ENCODE results near the gene OR2V2. TPM values are rescaled to one million over a fixed set of nuclear protein-coding genes. Genes with fewer than 3 reads are reported as not detected.
A peak's percentile ranks its signal among the peaks of the same experiment; 100 is the strongest.

Gene OR2V2
- total and polyA plus RNA-seq, 4 donors, result not detected

GRCh38 chr5:181203093-181203711, 55.8 kb downstream of the OR2V2 start (continued):
- no peak for TF ChIP-seq FOXA1 (IDR thresholded peaks at IDR 0.05)
- no peak for TF ChIP-seq GABPA (IDR thresholded peaks at IDR 0.05 in 1 of 2, conservative IDR thresholded peaks at IDR 0.05 in 1 of 2)
- TF ChIP-seq MAX (IDR thresholded peaks at IDR 0.05), result no peak
- TF ChIP-seq HNF4G (IDR thresholded peaks at IDR 0.05), result no peak

GRCh38 chr5:181203777-181204112, 56.4 kb downstream of the OR2V2 start:
- H3K9ac ChIP-seq (ENCODE audit: low read depth in 1 of 2, low read length in 2 of 2), result no peak overlapping the region
- H3K4me3 ChIP-seq (ENCODE audit: low read depth in 1 of 3, low read length in 3 of 3), result peak overlapping the region in 1 of 3 donors; percentile 52
- no peaks in the 10 kb centered on the region for H3K9me3 ChIP-seq (ENCODE audit: control insufficient read depth in 4 of 4, low read length in 3 of 4)
- TF ChIP-seq SP1 (IDR thresholded peaks at IDR 0.05), result no peak
- TF ChIP-seq REST (IDR thresholded peaks at IDR 0.05), result no peak
- no peak for TF ChIP-seq JUND (IDR thresholded peaks at IDR 0.05)
- no peak for TF ChIP-seq RAD21 (IDR thresholded peaks at IDR 0.05)
- no peak for TF ChIP-seq EGR1 (IDR thresholded peaks at IDR 0.05; ENCODE audit: low read depth in 2 of 2)
- no peak for TF ChIP-seq ZBTB33 (IDR thresholded peaks at IDR 0.05)
- no peak for TF ChIP-seq GABPA (IDR thresholded peaks at IDR 0.05 in 1 of 2, conservative IDR thresholded peaks at IDR 0.05 in 1 of 2)
- no peak for TF ChIP-seq RXRA (IDR thresholded peaks at IDR 0.05)
- TF ChIP-seq HNF4G (IDR thresholded peaks at IDR 0.05), result no peak
- 7% methylated on average over 17 of the region's 17 CpGs for WGBS
- peaks cover 12 to 37% (median 26%) of the 10 kb centered on the region in 4 donors for H3K4me1 ChIP-seq (ENCODE audit: control insufficient read depth in 4 of 4, insufficient read depth in 4 of 4, low read length in 3 of 4)
- H3K27ac ChIP-seq (ENCODE audit: low read depth in 1 of 2, low read length in 2 of 2), result no peak overlapping the region
- no peak for DNase-seq (ENCODE audit: low spot score)
- H3K36me3 ChIP-seq (ENCODE audit: control insufficient read depth in 4 of 4, insufficient read depth in 3 of 4, low read depth in 1 of 4, low read length in 3 of 4), result no peaks in the 10 kb centered on the region
- no peaks in the 10 kb centered on the region for H3K27me3 ChIP-seq (ENCODE audit: control insufficient read depth in 4 of 4, insufficient read depth in 4 of 4, low read length in 3 of 4)

GRCh38 chr5:181204113-181204825, 56.9 kb downstream of the OR2V2 start:
- Histone ChIP-seq H3K27me3 (ENCODE audit: control insufficient read depth in 4 of 4, insufficient read depth in 4 of 4, low read length in 3 of 4) (no peaks in the 10 kb centered on the region), H3K4me3 (ENCODE audit: low read depth in 1 of 3, low read length in 3 of 3) (peak overlapping the region in 2 of 3 donors; percentile 45 to 52), H3K36me3 (ENCODE audit: control insufficient read depth in 4 of 4, insufficient read depth in 3 of 4, low read depth in 1 of 4, low read length in 3 of 4) (no peaks in the 10 kb centered on the region), H3K9me3 (ENCODE audit: control insufficient read depth in 4 of 4, low read length in 3 of 4) (no peaks in the 10 kb centered on the region), H3K9ac (ENCODE audit: low read depth in 1 of 2, low read length in 2 of 2) (no peak overlapping the region), H3K4me1 (ENCODE audit: control insufficient read depth in 4 of 4, insufficient read depth in 4 of 4, low read length in 3 of 4) (peaks cover 12 to 37% (median 26%) of the 10 kb centered on the region in 4 donors), H3K27ac (ENCODE audit: low read depth in 1 of 2, low read length in 2 of 2) (no peak overlapping the region)
- no peak for DNase-seq (ENCODE audit: low spot score)
- TF ChIP-seq MAX (IDR thresholded peaks at IDR 0.05), result no peak
- TF ChIP-seq EGR1 (IDR thresholded peaks at IDR 0.05; ENCODE audit: low read depth in 2 of 2), result no peak
- WGBS, result 4% methylated on average over 67 of the region's 67 CpGs

All from liver (tissue), 9 donors.